H1 (cell line): Measurements from ENCODE around the gene PHACTR2. TPM values are rescaled to one million over a fixed set of nuclear protein-coding genes. Genes with fewer than 3 reads are reported as not detected.

ENCODE experiments used
- CTCF ChIA-PET: fragments of 300-600 bp; sonication (Branson Sonifier 250); formaldehyde crosslinking; loops from one replicate; lab custom pipeline; 2021; ENCODE audit not compliant: partially characterized antibody; lab: Charles Lee
- POLR2A ChIA-PET: fragments of 300-600 bp; sonication (Branson Sonifier 250); formaldehyde crosslinking; loops from one replicate; lab custom pipeline; 2021; ENCODE audit warnings: inconsistent platforms; ENCODE audit not compliant: partially characterized antibody; lab: Charles Lee
- DNase-seq, 2 experiments: peaks; one replicate each; pipeline versions ENCODE4 v3.0.0 to v3.0.0-alpha.2; 2010 to 2022; ENCODE audit warnings: low spot score in 2 of 2, low read depth in 1 of 2, mixed read lengths in 1 of 2
- FAIRE-seq: peaks from 2 replicates; lab custom pipeline; 2011; peaks lifted over from hg19 to GRCh38; lab: Jason Lieb, UNC
- H2AFZ ChIP-seq: 2 replicates; pipeline ENCODE4 v1.8.1; 2012; ENCODE audit warnings: low read length, inconsistent platforms
- H2AK5ac ChIP-seq: 2 replicates; pipeline ENCODE4 v1.6.1; 2013; ENCODE audit warnings: low read depth, low read length
- H2BK120ac ChIP-seq: replicated peaks from 2 replicates; pipeline ENCODE3; 2013; ENCODE audit warnings: low read depth, low read length, inconsistent platforms
- H2BK12ac ChIP-seq: 2 replicates; pipeline ENCODE4 v1.6.1; 2013; ENCODE audit warnings: low read depth, low read length
- H2BK15ac ChIP-seq: 2 replicates; pipeline ENCODE4 v1.6.1; 2013; ENCODE audit warnings: low read length
- H2BK20ac ChIP-seq: 2 replicates; pipeline ENCODE4 v1.6.1; 2013; ENCODE audit warnings: low read length
- H2BK5ac ChIP-seq: 2 replicates; pipeline ENCODE4 v1.6.1; 2013; ENCODE audit warnings: low read depth, low read length
- H3K14ac ChIP-seq: 2 replicates; pipeline ENCODE4 v1.6.1; 2013; ENCODE audit warnings: inconsistent platforms; ENCODE audit not compliant: insufficient read length
- H3K18ac ChIP-seq: 2 replicates; pipeline ENCODE4 v1.6.1; 2013; ENCODE audit warnings: low read length; ENCODE audit errors: extremely low read depth
- H3K23ac ChIP-seq: 2 replicates; pipeline ENCODE4 v1.6.1; 2013; ENCODE audit warnings: inconsistent platforms; ENCODE audit not compliant: insufficient read length
- H3K23me2 ChIP-seq: 2 replicates; pipeline ENCODE4 v1.6.1; 2013; ENCODE audit warnings: low read depth, low read length
- H3K27ac ChIP-seq: 2 replicates; pipeline ENCODE4 v1.6.1; 2011; ENCODE audit warnings: low read depth, low read length, inconsistent platforms
- H3K27me3 ChIP-seq, 4 experiments: replicated peaks in 1 of 4; 1 replicate in 1 of 4; 2 replicates in 3 of 4; pipeline versions ENCODE4 v1.6.1 to v1.8.1; 2011 to 2013; ENCODE audit warnings: low read length in 3 of 4, mild to moderate bottlenecking in 3 of 4, inconsistent platforms in 2 of 4, mixed read lengths in 2 of 4, moderate library complexity in 1 of 4; ENCODE audit not compliant: control insufficient read depth in 3 of 4, insufficient read depth in 3 of 4; ENCODE audit errors: extremely low read depth in 1 of 4
- H3K36me3 ChIP-seq, 4 experiments: 2 replicates each; pipeline versions ENCODE4 v1.6.1 to v1.8.1; 2011 to 2013; ENCODE audit warnings: mild to moderate bottlenecking in 4 of 4, low read length in 3 of 4, moderate library complexity in 2 of 4, control low read depth in 1 of 4, inconsistent platforms in 1 of 4; ENCODE audit not compliant: insufficient read depth in 4 of 4, control insufficient read depth in 2 of 4
- H3K4ac ChIP-seq: replicated peaks from 2 replicates; pipeline ENCODE3; 2013; ENCODE audit warnings: low read length, low read depth, mixed read lengths, inconsistent platforms; ENCODE audit not compliant: insufficient read length
- H3K4me1 ChIP-seq, 4 experiments: replicated peaks in 1 of 4; 1 replicate in 1 of 4; 2 replicates in 3 of 4; pipeline versions ENCODE4 v1.6.1 to v1.8.1; 2011 to 2013; ENCODE audit warnings: low read length in 3 of 4, inconsistent platforms in 2 of 4, mixed read lengths in 1 of 4; ENCODE audit not compliant: insufficient read depth in 4 of 4, control insufficient read depth in 3 of 4
- H3K4me2 ChIP-seq, 2 experiments: 2 replicates each; pipeline versions ENCODE4 v1.6.1 to v1.8.1; 2011 to 2013; ENCODE audit warnings: low read depth in 2 of 2, low read length in 2 of 2, control low read depth in 1 of 2, inconsistent platforms in 1 of 2, mild to moderate bottlenecking in 1 of 2; ENCODE audit not compliant: insufficient read depth in 1 of 2
- H3K4me3 ChIP-seq, 4 experiments: fragments of 200-600, 300-600 bp in 1 of 4; sonication (generic), shearing (Covaris generic), sonication (Bioruptor Twin) in 1 of 4; 2 replicates each; pipeline versions ENCODE4 v1.5.1 to v1.8.1; 2011 to 2016; ENCODE audit warnings: low read length in 4 of 4, low read depth in 3 of 4, control low read depth in 2 of 4, inconsistent platforms in 2 of 4, mild to moderate bottlenecking in 2 of 4, mixed read lengths in 1 of 4, moderate library complexity in 1 of 4; ENCODE audit not compliant: insufficient read depth in 2 of 4; ENCODE audit errors: extremely low read depth in 1 of 4
- H3K56ac ChIP-seq: replicated peaks from 2 replicates; pipeline ENCODE3; 2013; ENCODE audit warnings: low read depth, mild to moderate bottlenecking, mixed read lengths, low read length, inconsistent platforms; ENCODE audit not compliant: insufficient read length
- H3K79me1 ChIP-seq: 2 replicates; pipeline ENCODE4 v1.6.1; 2013; ENCODE audit warnings: low read depth, low read length, control low read depth
- H3K79me2 ChIP-seq, 2 experiments: 2 replicates each; pipeline versions ENCODE4 v1.6.1 to v1.8.1; 2012 to 2013; ENCODE audit warnings: low read length in 2 of 2, mild to moderate bottlenecking in 2 of 2, inconsistent platforms in 1 of 2; ENCODE audit not compliant: insufficient read depth in 2 of 2, control insufficient read depth in 1 of 2
- H3K9ac ChIP-seq, 4 experiments: replicated peaks in 1 of 4; 1 replicate in 1 of 4; 2 replicates in 3 of 4; pipeline versions ENCODE4 v1.6.1 to v1.8.1; 2011 to 2013; ENCODE audit warnings: low read depth in 3 of 4, low read length in 3 of 4, control low read depth in 2 of 4, mild to moderate bottlenecking in 2 of 4, moderate library complexity in 2 of 4, inconsistent platforms in 1 of 4; ENCODE audit errors: extremely low read depth in 1 of 4
- H3K9me3 ChIP-seq, 2 experiments: 2 replicates each; pipeline versions ENCODE4 v1.6.1 to v1.8.1; 2012 to 2013; ENCODE audit warnings: mild to moderate bottlenecking in 2 of 2, moderate library complexity in 2 of 2, control low read depth in 1 of 2, inconsistent platforms in 1 of 2, low read depth in 1 of 2, low read length in 1 of 2, mixed read lengths in 1 of 2; ENCODE audit not compliant: insufficient read depth in 2 of 2
- H4K20me1 ChIP-seq, 2 experiments: replicated peaks in 1 of 2; 2 replicates each; pipeline versions ENCODE3 to v1.8.1; 2011 to 2013; ENCODE audit warnings: inconsistent platforms in 2 of 2, low read length in 2 of 2, mild to moderate bottlenecking in 1 of 2; ENCODE audit not compliant: insufficient read depth in 2 of 2, control insufficient read depth in 1 of 2
- H4K5ac ChIP-seq: 2 replicates; pipeline ENCODE4 v1.6.1; 2013; ENCODE audit warnings: low read length, low read depth, mixed read lengths, inconsistent platforms; ENCODE audit not compliant: insufficient read length
- H4K8ac ChIP-seq: 2 replicates; pipeline ENCODE4 v1.8.0; 2013; ENCODE audit warnings: mild to moderate bottlenecking, moderate library complexity, low read length, inconsistent platforms; ENCODE audit not compliant: insufficient read depth; ENCODE audit errors: extremely low read depth
- H4K91ac ChIP-seq: replicated peaks from 2 replicates; pipeline ENCODE3; 2013; ENCODE audit warnings: low read length, mixed read lengths, inconsistent platforms; ENCODE audit not compliant: insufficient read length
- E2F6 ChIP-seq: IDR thresholded peaks from 2 replicates; pipeline ENCODE4 v1.6.1; 2012; ENCODE audit warnings: inconsistent platforms
- EP300 ChIP-seq, 2 experiments: IDR thresholded peaks; 1 replicate in 1 of 2; 2 replicates in 1 of 2; pipeline ENCODE4 v1.6.1; 2011 to 2012; ENCODE audit warnings: low read depth in 2 of 2, low read length in 2 of 2, mild to moderate bottlenecking in 2 of 2, borderline replicate concordance in 1 of 2, inconsistent platforms in 1 of 2, moderate library complexity in 1 of 2
- RBBP5 ChIP-seq: IDR thresholded peaks from 2 replicates; pipeline ENCODE4 v1.7.1; 2012; ENCODE audit warnings: low read depth, mild to moderate bottlenecking, inconsistent platforms, low read length, moderate library complexity, borderline replicate concordance
- SAP30 ChIP-seq: fragments of 300-600 bp; sonication (generic); IDR thresholded peaks from 2 replicates; pipeline ENCODE4 v1.7.1; 2012; ENCODE audit warnings: low read length, moderate library complexity, mild to moderate bottlenecking, inconsistent platforms; ENCODE audit not compliant: insufficient read depth, insufficient replicate concordance
- SP4 ChIP-seq: IDR thresholded peaks from 2 replicates; pipeline ENCODE4 v1.6.1; 2012; ENCODE audit warnings: low read length, inconsistent platforms
- TCF12 ChIP-seq: IDR thresholded peaks from 2 replicates; pipeline ENCODE4 v1.6.1; 2011; ENCODE audit warnings: low read depth, mild to moderate bottlenecking, low read length
- WGBS, 2 experiments: shearing (Covaris generic) in 1 of 2; methylation state at CpG; one replicate each; pipeline versions ENCODE4 v1.1.6 to v1.1.7; 2013 to 2015; ENCODE audit warnings: low lambda C conversion rate in 2 of 2, mixed read lengths in 2 of 2, inconsistent platforms in 1 of 2, low coverage in 1 of 2, missing lambda C conversion rate in 1 of 2; ENCODE audit not compliant: insufficient replicate concordance in 2 of 2, insufficient coverage in 1 of 2, insufficient read length in 1 of 2; ENCODE audit errors: extremely low coverage in 1 of 2, missing lambda C conversion rate in 1 of 2; 5-methylcytosine and 5-hydroxymethylcytosine counted together
- polyA plus RNA-seq, 7 experiments: library from polyadenylated mRNA; depleted of rRNA in 3 of 7; stranded (reverse) in 5 of 7; unstranded in 2 of 7; fragments of >200 nt in 5 of 7; fragments of 200-250 nt in 2 of 7; gene quantifications; 1 replicate in 5 of 7; 2 replicates in 1 of 7; 4 replicates in 1 of 7; pipeline versions ENCODE4 v1.2.1 to v1.2.3, GENCODE V29; 2011 to 2013; ENCODE audit warnings: missing spikeins in 2 of 7, mixed read lengths in 2 of 7
- total RNA-seq: library from RNA; stranded (reverse); fragmentation: NEBNext Ultra II Directional; extraction: Animal tissue kit (Norgen Biotek cat#: 25700); gene quantifications from 2 replicates; pipeline ENCODE4 v1.2.1, GENCODE V29; 2021

The PHACTR2 gene
- total and polyA plus RNA-seq, 2 of the 8 experiments (the other 6 are each of a cell fraction or from before 2014, with no cell fraction given), result 16.9 to 131 TPM

GRCh38 chr6:143845033-143845432, 167.3 kb downstream of the PHACTR2 start:
- H3K4me2 ChIP-seq, result no peak overlapping the region; a peak in 1 of 4 replicates
- H3K9me3 ChIP-seq, result no peaks in the 10 kb centered on the region
- H3K23ac ChIP-seq, result no peak overlapping the region
- no peak overlapping the region for H3K14ac ChIP-seq
- H3K27me3 ChIP-seq, result no peaks in the 10 kb centered on the region; a peak in 1 of 7 replicates
- no peak overlapping the region for H2AK5ac ChIP-seq
- ChIA-PET POLR2A (interaction anchor here (1.0 to 3.6 kb wide), 4 partner anchors 11 to 98 kb away, joined by 5 to 20 read pairs (median 15); partner anchors contain the start of gene ZC2HC1B), CTCF (interaction anchor here (0.5 to 4.4 kb wide), 3 partner anchors 99 to 269 kb away, joined by 5 to 22 read pairs (median 12); no protein-coding TSS in a partner anchor)
- H2BK15ac ChIP-seq, result no peak overlapping the region
- no peaks in the 10 kb centered on the region; the same call in 1 of the 2 replicates for H3K23me2 ChIP-seq
- H2BK12ac ChIP-seq, result no peak overlapping the region
- H3K4me3 ChIP-seq, result no peak overlapping the region
- H3K4ac ChIP-seq, result no peak overlapping the region
- H3K9ac ChIP-seq, result no peak overlapping the region
- H3K79me1 ChIP-seq, result peaks cover 8% of the 10 kb centered on the region
- 88% methylated on average over 5 of the region's 5 CpGs; no CpG with 5 or more reads in 1 of the 2 experiments for WGBS, 2 experiments
- peaks cover 0 to 1% of the 10 kb centered on the region in 2 experiments for H4K20me1 ChIP-seq
- H2BK120ac ChIP-seq, result no peak overlapping the region
- no peak overlapping the region for H4K91ac ChIP-seq
- H4K5ac ChIP-seq, result no peak overlapping the region
- no peak overlapping the region for H3K27ac ChIP-seq
- no peak overlapping the region for H3K18ac ChIP-seq
- H3K56ac ChIP-seq, result no peak overlapping the region
- H4K8ac ChIP-seq, result no peak overlapping the region
- no peak for FAIRE-seq
- no peak overlapping the region for H2BK20ac ChIP-seq
- no peak overlapping the region for H2AFZ ChIP-seq
- peaks cover 5 to 53% of the 10 kb centered on the region in 2 experiments; a peak in 3 of 4 replicates for H3K79me2 ChIP-seq
- H2BK5ac ChIP-seq, result no peak overlapping the region
- peaks cover 26 to 57% (median 43%) of the 10 kb centered on the region in 4 experiments for H3K36me3 ChIP-seq
- no peak for DNase-seq
- H3K4me1 ChIP-seq, result 0 out of 7 replicates have a peak, but pooled peaks cover 0 to 2% (median 0%) of the 10 kb centered on the region in 4 experiments
- TF ChIP-seq TCF12 (no peak), RBBP5 (no peak), E2F6 (no peak), SP4 (no peak), SAP30 (no peak), EP300 (IDR thresholded peaks at IDR 0.05; ENCODE audit: borderline replicate concordance in 1 of 2, low read depth in 2 of 2, low read length in 2 of 2) (no peak)
